IMR-90 (cell line): ENCODE data around the gene KRT7. TPM values are rescaled to one million over a fixed set of nuclear protein-coding genes. Genes with fewer than 3 reads are reported as not detected.

Experiments used
- ATAC-seq: fragments of 200-7000 bp; cut with Tn5 transposase; 2 replicates; pipeline ENCODE4 v1.9.1; 2020; ENCODE audit warnings: low read depth, mild to moderate bottlenecking, moderate library complexity
- BruUV-seq: library from RNA; stranded (reverse); fragments of 400-500 nt; replicated peaks from 2 replicates; lab custom pipeline; 2021; lab: Mats Ljungman, UMichigan
- CTCF ChIA-PET: fragments of 300-600 bp; formaldehyde crosslinking; extraction: SDS; loops from one replicate; lab custom pipeline; 2021; ENCODE audit warnings: antibody characterized with exemption; lab: Yijun Ruan, JAX
- POLR2A ChIA-PET: fragments of 300-600 bp; sonication (Branson Sonifier 250); formaldehyde crosslinking; loops from one replicate; lab custom pipeline; 2022; ENCODE audit warnings: antibody characterized with exemption; ENCODE audit not compliant: unreplicated experiment; lab: Charles Lee
- DNase-seq: peaks from one replicate; pipeline ENCODE4 v3.0.0; 2013
- H2AFZ ChIP-seq: replicated peaks from 2 replicates; pipeline ENCODE3; 2013; ENCODE audit warnings: low read length, mild to moderate bottlenecking; ENCODE audit not compliant: poor library complexity
- H2AK5ac ChIP-seq: 2 replicates; pipeline ENCODE4 v1.6.1; 2013; ENCODE audit warnings: low read depth, low read length, inconsistent platforms
- H2AK9ac ChIP-seq: replicated peaks from 2 replicates; pipeline ENCODE3; 2013; ENCODE audit warnings: mild to moderate bottlenecking, low read depth, low read length, moderate library complexity; ENCODE audit not compliant: poor library complexity
- H2BK120ac ChIP-seq: 2 replicates; pipeline ENCODE4 v1.6.1; 2013; ENCODE audit warnings: low read depth, low read length, inconsistent platforms
- H2BK15ac ChIP-seq: 3 replicates; pipeline ENCODE4 v1.6.1; 2013; ENCODE audit warnings: low read depth, low read length, inconsistent platforms
- H2BK20ac ChIP-seq: 2 replicates; pipeline ENCODE4 v1.6.1; 2013; ENCODE audit warnings: low read depth, mild to moderate bottlenecking, inconsistent platforms, low read length, moderate library complexity
- H2BK5ac ChIP-seq: 2 replicates; pipeline ENCODE4 v1.6.1; 2013; ENCODE audit warnings: mild to moderate bottlenecking, low read depth, low read length, inconsistent platforms; ENCODE audit not compliant: poor library complexity, severe bottlenecking
- H3K14ac ChIP-seq: replicated peaks from 2 replicates; pipeline ENCODE4 v1.6.1; 2013; ENCODE audit warnings: low read depth, low read length, inconsistent platforms
- H3K18ac ChIP-seq: 2 replicates; pipeline ENCODE4 v1.6.1; 2013; ENCODE audit warnings: low read depth, low read length, control low read depth
- H3K23ac ChIP-seq: 2 replicates; pipeline ENCODE4 v1.6.1; 2013; ENCODE audit warnings: low read depth, low read length, inconsistent platforms
- H3K27ac ChIP-seq: 2 replicates; pipeline ENCODE4 v1.5.1; 2013; ENCODE audit warnings: mild to moderate bottlenecking, control low read depth, low read length; ENCODE audit not compliant: insufficient read depth
- H3K27me3 ChIP-seq: 2 replicates; pipeline ENCODE4 v1.6.1; 2013; ENCODE audit warnings: low read length; ENCODE audit not compliant: control insufficient read depth, insufficient read depth
- H3K36me3 ChIP-seq: 2 replicates; pipeline ENCODE4 v1.6.1; 2013; ENCODE audit warnings: low read length, mixed read lengths; ENCODE audit not compliant: control insufficient read depth, insufficient read depth
- H3K4ac ChIP-seq: 2 replicates; pipeline ENCODE4 v1.6.1; 2013; ENCODE audit warnings: low read depth, low read length, inconsistent platforms
- H3K4me1 ChIP-seq: 2 replicates; pipeline ENCODE4 v1.6.1; 2013; ENCODE audit warnings: low read length, mixed read lengths; ENCODE audit not compliant: control insufficient read depth, insufficient read depth
- H3K4me2 ChIP-seq: 2 replicates; pipeline ENCODE4 v1.6.1; 2013; ENCODE audit warnings: low read depth, mild to moderate bottlenecking, control low read depth, low read length, moderate library complexity
- H3K4me3 ChIP-seq: 2 replicates; pipeline ENCODE4 v1.5.1; 2013; ENCODE audit warnings: low read depth, mild to moderate bottlenecking, control low read depth, low read length, moderate library complexity; ENCODE audit not compliant: insufficient read depth
- H3K56ac ChIP-seq: 2 replicates; pipeline ENCODE4 v1.6.1; 2013; ENCODE audit warnings: low read length, inconsistent platforms; ENCODE audit not compliant: insufficient read depth; ENCODE audit errors: extremely low read depth
- H3K79me1 ChIP-seq, 2 experiments: 2 replicates each; pipeline ENCODE4 v1.6.1; 2013; ENCODE audit warnings: low read length in 2 of 2, inconsistent platforms in 1 of 2, low read depth in 1 of 2
- H3K9ac ChIP-seq: 2 replicates; pipeline ENCODE4 v1.6.1; 2013; ENCODE audit warnings: low read depth, low read length, control low read depth
- H3K9me1 ChIP-seq: 2 replicates; pipeline ENCODE4 v1.6.1; 2013; ENCODE audit warnings: low read length, inconsistent platforms; ENCODE audit not compliant: insufficient read depth
- H3K9me3 ChIP-seq: 2 replicates; pipeline ENCODE4 v1.6.1; 2013; ENCODE audit warnings: low read length; ENCODE audit not compliant: control insufficient read depth, insufficient read depth
- H4K20me1 ChIP-seq: 2 replicates; pipeline ENCODE4 v1.6.1; 2013; ENCODE audit warnings: low read length, inconsistent platforms; ENCODE audit not compliant: insufficient read depth
- H4K5ac ChIP-seq: 2 replicates; pipeline ENCODE4 v1.6.1; 2013; ENCODE audit warnings: mild to moderate bottlenecking, low read depth, low read length, control low read depth
- H4K8ac ChIP-seq, 2 experiments: 2 replicates each; pipeline ENCODE4 v1.6.1; 2013; ENCODE audit warnings: low read depth in 2 of 2, low read length in 2 of 2, control low read depth in 1 of 2, inconsistent platforms in 1 of 2
- H4K91ac ChIP-seq: 2 replicates; pipeline ENCODE4 v1.6.1; 2013; ENCODE audit warnings: low read depth, low read length, inconsistent platforms; ENCODE audit not compliant: insufficient read depth
- MXI1 ChIP-seq: IDR thresholded peaks from 2 replicates; pipeline ENCODE4 v1.6.1; 2012; ENCODE audit warnings: low read depth, mild to moderate bottlenecking, low read length, moderate library complexity, borderline replicate concordance
- WGBS, 2 experiments: methylation state at CpG; one replicate each; pipeline versions ENCODE4 v1.1.5 to v1.1.7; 2013; ENCODE audit warnings: missing lambda C conversion rate in 2 of 2; ENCODE audit not compliant: insufficient read length in 1 of 2; ENCODE audit errors: extremely low coverage in 2 of 2; 5-methylcytosine and 5-hydroxymethylcytosine counted together
- dilution Hi-C: fragments of 300-500 bp; cut with HindIII; formaldehyde crosslinking; loops from one replicate; pipeline ENCODE4 v1.14.3; 2018; ENCODE audit warnings: low sequenced_read_pairs; ENCODE audit not compliant: unreplicated experiment
- in situ Hi-C: fragments of 300-500 bp; cut with MboI; formaldehyde crosslinking; loops from 3 replicates; pipeline ENCODE4 v1.14.3; 2019; ENCODE audit warnings: low sequenced_read_pairs, inconsistent platforms, mixed read lengths
- intact Hi-C: fragments of 100-400 bp; cut with micrococcal nuclease; formaldehyde crosslinking; loops from 2 replicates; pipeline ENCODE4 v1.10.0; 2022
- polyA plus RNA-seq, 3 experiments: library from polyadenylated mRNA; depleted of rRNA; stranded (reverse); fragments of >200 nt; gene quantifications; 2 replicates each; pipeline ENCODE4 v1.2.3, GENCODE V29; 2012; ENCODE audit warnings: low replicate concordance in 1 of 3
- total RNA-seq: library from RNA; depleted of rRNA; stranded (reverse); fragments of >200 nt; gene quantifications from 2 replicates; pipeline ENCODE4 v1.2.3, GENCODE V29; 2012

The KRT7 gene
- total and polyA plus RNA-seq, 2 of the 4 experiments (the other 2 are of a cell fraction) = 0.54 to 1.7 TPM

DNA sequence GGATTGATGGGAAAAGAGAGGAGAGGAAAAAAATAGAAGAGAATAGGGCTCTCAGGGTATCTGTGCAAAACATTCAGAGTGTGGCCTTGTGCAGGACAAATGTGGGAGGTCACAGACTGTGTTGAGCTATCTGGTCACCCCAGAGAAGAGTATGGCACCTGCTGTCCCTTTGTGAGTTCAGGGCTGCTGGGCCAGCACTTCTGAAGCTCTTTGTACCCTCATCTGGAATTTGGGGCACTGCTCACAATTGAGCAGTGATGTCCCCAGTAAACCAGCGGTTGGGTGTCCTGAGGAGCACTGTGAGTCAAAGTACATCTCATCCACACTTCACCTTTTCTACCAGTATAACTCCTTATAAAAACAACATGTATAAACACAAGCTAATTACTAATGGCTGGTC is 60.9 kb downstream of the KRT7 start:
- Histone ChIP-seq H3K79me1 (no peaks in the 10 kb centered on the region), H2AK5ac (no peak overlapping the region), H3K56ac (no peak overlapping the region), H3K4me2 (no peak overlapping the region), H3K23ac (no peak overlapping the region), H3K9me1 (no peaks in the 10 kb centered on the region), H4K5ac (no peak overlapping the region), H3K14ac (no peak overlapping the region), H2BK15ac (no peak overlapping the region), H3K27ac (no peak overlapping the region), H4K91ac (no peak overlapping the region), H2BK20ac (no peak overlapping the region), H3K18ac (no peak overlapping the region), H3K9ac (no peak overlapping the region), H2AK9ac (no peak overlapping the region), H3K4me3 (no peak overlapping the region), H3K36me3 (no peaks in the 10 kb centered on the region), H3K9me3 (0 out of 2 replicates have a peak, but pooled peaks cover 2% of the 10 kb centered on the region), H2BK120ac (no peak overlapping the region), H2AFZ (no peak overlapping the region), H2BK5ac (no peak overlapping the region), H3K27me3 (peaks cover 42% of the 10 kb centered on the region), H4K20me1 (no peaks in the 10 kb centered on the region), H3K4me1 (no peaks in the 10 kb centered on the region), H4K8ac (no peak overlapping the region), H3K4ac (no peak overlapping the region)
- POLR2A ChIA-PET = no interaction called here
- no TSS peak for BruUV-seq
- no peak for ATAC-seq
- intact Hi-C loops = no loop called here
- dilution Hi-C loops = no loop called here
- in situ Hi-C loops = no loop called here
- CTCF ChIA-PET = interaction anchor here (0.6 to 2.0 kb wide), 2 partner anchors 15 to 16 kb away, joined by 3 to 9 read pairs; no protein-coding TSS in a partner anchor
- DNase-seq = no peak
- no peak for TF ChIP-seq MXI1
- no CpG with 5 or more reads among the region's 1 CpG for WGBS, 2 experiments
